LoVo (cell line): ENCODE measurements around the gene MEAK7.

Source experiments
- DNase-seq: peaks from one replicate; pipeline ENCODE4 v3.0.0-alpha.2; 2016; ENCODE audit warnings: low spot score

MEAK7 gene

GRCh38 chr16:84511831-84512230 lies 7.4 kb upstream of the MEAK7 start:
- no peak for DNase-seq

- DNase-seq = peak; percentile 69
These were observed 6.8 kb upstream of the MEAK7 start for GRCh38 chr16:84511180-84511800.

GRCh38 chr16:84509032-84509950 lies 4.8 kb upstream of the MEAK7 start:
- DNase-seq = no peak

GRCh38 chr16:84508502-84508901 lies 4.0 kb upstream of the MEAK7 start:
- no peak for DNase-seq

GRCh38 chr16:84507011-84507982 lies 2.8 kb upstream of the MEAK7 start:
- no peak for DNase-seq

- DNase-seq = no peak
These were observed 1.1 kb upstream of the MEAK7 start for GRCh38 chr16:84505249-84506187.

GRCh38 chr16:84503751-84504395 lies 586 bp downstream of the MEAK7 start:
- peak; percentile 14 for DNase-seq

GRCh38 chr16:84502581-84502980 lies 1.9 kb downstream of the MEAK7 start:
- peak; percentile 25 for DNase-seq

GRCh38 chr16:84502075-84502474 lies 2.4 kb downstream of the MEAK7 start:
- DNase-seq = no peak

- peak; percentile 86 for DNase-seq
These were observed 3.3 kb downstream of the MEAK7 start for GRCh38 chr16:84501077-84501735.

GRCh38 chr16:84500531-84500930 lies 3.9 kb downstream of the MEAK7 start:
- DNase-seq = no peak

GRCh38 chr16:84499638-84500037 lies 4.8 kb downstream of the MEAK7 start:
- DNase-seq = no peak

GRCh38 chr16:84498859-84499620 lies 5.4 kb downstream of the MEAK7 start:
- peak; percentile 14 for DNase-seq

GRCh38 chr16:84498223-84498610 lies 6.2 kb downstream of the MEAK7 start:
- DNase-seq = no peak

- DNase-seq = no peak
These were observed 6.8 kb downstream of the MEAK7 start for GRCh38 chr16:84497418-84498222.

- no peak for DNase-seq
These were observed 7.5 kb downstream of the MEAK7 start for GRCh38 chr16:84496991-84497390.

- no peak for DNase-seq
These were observed 9.0 kb downstream of the MEAK7 start for GRCh38 chr16:84495506-84495905.

GRCh38 chr16:84489131-84489530 lies 15.3 kb downstream of the MEAK7 start:
- no peak for DNase-seq
